WTC11 (cell line): Measurements from ENCODE around the gene ANGEL2.

Source experiments
- ZNF121 ChIP-seq: sonication (generic); formaldehyde crosslinking; IDR thresholded peaks from 2 replicates; pipeline ENCODE4 v1.8.0; 2023; ENCODE audit warnings: missing genetic modification reagents
- TF ChIP-seq, protein P1 (sequence below): fragments of 200-600 bp; IDR thresholded peaks from 2 replicates; pipeline ENCODE4 v1.8.0; 2022; ENCODE audit warnings: antibody characterized with exemption
- TF ChIP-seq, protein P2 (sequence below): sonication (generic); formaldehyde crosslinking; IDR thresholded peaks from 2 replicates; pipeline ENCODE4 v1.8.1; 2023; ENCODE audit warnings: mild to moderate bottlenecking, missing genetic modification reagents

DNA sequence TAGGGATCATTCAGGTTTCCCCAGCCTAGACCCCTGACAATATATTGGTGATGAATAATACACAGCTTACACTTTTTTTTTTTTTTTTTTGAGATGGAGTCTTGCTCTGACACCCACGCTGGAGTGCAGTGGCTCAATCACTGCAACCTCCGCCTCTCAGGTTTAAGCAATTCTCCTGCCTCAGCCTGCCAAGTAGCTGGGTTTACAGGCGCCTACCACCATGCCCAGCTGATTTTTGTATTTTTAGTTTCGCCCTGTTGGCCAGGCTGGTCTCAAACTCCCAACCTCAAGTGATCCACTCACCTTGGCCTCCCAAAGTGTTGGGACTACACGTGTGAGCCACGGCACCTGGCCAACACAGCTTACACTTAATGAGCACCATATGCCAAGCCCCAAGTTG, 58.1 kb downstream of the ANGEL2 start:
- TF ChIP-seq ZNF121 (CRISPR knock-in tag), result no peak
- TF ChIP-seq, protein P1, sequence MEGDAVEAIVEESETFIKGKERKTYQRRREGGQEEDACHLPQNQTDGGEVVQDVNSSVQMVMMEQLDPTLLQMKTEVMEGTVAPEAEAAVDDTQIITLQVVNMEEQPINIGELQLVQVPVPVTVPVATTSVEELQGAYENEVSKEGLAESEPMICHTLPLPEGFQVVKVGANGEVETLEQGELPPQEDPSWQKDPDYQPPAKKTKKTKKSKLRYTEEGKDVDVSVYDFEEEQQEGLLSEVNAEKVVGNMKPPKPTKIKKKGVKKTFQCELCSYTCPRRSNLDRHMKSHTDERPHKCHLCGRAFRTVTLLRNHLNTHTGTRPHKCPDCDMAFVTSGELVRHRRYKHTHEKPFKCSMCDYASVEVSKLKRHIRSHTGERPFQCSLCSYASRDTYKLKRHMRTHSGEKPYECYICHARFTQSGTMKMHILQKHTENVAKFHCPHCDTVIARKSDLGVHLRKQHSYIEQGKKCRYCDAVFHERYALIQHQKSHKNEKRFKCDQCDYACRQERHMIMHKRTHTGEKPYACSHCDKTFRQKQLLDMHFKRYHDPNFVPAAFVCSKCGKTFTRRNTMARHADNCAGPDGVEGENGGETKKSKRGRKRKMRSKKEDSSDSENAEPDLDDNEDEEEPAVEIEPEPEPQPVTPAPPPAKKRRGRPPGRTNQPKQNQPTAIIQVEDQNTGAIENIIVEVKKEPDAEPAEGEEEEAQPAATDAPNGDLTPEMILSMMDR, result no peak
- TF ChIP-seq, protein P2, sequence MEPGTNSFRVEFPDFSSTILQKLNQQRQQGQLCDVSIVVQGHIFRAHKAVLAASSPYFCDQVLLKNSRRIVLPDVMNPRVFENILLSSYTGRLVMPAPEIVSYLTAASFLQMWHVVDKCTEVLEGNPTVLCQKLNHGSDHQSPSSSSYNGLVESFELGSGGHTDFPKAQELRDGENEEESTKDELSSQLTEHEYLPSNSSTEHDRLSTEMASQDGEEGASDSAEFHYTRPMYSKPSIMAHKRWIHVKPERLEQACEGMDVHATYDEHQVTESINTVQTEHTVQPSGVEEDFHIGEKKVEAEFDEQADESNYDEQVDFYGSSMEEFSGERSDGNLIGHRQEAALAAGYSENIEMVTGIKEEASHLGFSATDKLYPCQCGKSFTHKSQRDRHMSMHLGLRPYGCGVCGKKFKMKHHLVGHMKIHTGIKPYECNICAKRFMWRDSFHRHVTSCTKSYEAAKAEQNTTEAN (CRISPR knock-in tag), result no peak
